ENCODE measurements around the gene ING2. TPM values are rescaled to one million over a fixed set of nuclear protein-coding genes. Genes with fewer than 3 reads are reported as not detected.
"Not testable (repeated sequence)": the region's sequence is repeated elsewhere in the genome, so short reads cannot be mapped to it uniquely, and the experiment has no call there.

The ING2 gene
- total RNA-seq, 1 donor from 2014 or later, result 4.3 TPM

DNA sequence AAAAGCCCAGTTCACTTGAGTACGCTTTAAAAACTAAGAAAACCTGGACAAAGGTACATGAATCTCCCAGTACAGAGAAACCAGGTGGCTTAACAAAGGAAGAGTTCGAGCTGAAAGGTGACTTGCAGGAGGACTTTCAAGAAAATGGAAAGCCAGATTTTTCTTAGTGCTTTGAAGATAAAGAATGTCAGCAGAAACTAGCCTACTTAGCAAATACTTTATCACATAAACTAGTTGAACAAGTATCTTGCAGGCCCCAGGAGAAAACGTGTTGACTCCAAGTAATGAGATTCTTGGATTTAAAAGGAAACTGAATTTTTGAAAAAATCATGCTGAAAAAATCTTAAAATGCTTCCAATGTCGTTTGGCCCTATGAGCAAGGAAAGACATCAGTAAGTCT is 34.0 kb upstream of the ING2 start:
- DNase-seq (no peak), ATAC-seq (ENCODE audit: low read depth) (no peak)
- TF ChIP-seq, protein P1, sequence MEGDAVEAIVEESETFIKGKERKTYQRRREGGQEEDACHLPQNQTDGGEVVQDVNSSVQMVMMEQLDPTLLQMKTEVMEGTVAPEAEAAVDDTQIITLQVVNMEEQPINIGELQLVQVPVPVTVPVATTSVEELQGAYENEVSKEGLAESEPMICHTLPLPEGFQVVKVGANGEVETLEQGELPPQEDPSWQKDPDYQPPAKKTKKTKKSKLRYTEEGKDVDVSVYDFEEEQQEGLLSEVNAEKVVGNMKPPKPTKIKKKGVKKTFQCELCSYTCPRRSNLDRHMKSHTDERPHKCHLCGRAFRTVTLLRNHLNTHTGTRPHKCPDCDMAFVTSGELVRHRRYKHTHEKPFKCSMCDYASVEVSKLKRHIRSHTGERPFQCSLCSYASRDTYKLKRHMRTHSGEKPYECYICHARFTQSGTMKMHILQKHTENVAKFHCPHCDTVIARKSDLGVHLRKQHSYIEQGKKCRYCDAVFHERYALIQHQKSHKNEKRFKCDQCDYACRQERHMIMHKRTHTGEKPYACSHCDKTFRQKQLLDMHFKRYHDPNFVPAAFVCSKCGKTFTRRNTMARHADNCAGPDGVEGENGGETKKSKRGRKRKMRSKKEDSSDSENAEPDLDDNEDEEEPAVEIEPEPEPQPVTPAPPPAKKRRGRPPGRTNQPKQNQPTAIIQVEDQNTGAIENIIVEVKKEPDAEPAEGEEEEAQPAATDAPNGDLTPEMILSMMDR (IDR thresholded peaks at IDR 0.05), result no peak
- ChIA-PET POLR2A (no interaction called here), CTCF (no interaction called here)
- no peaks in the 10 kb centered on the region for H3K27me3 Mint-ChIP-seq
- no peak overlapping the region for H3K4me3 Mint-ChIP-seq
- H3K9me3 Mint-ChIP-seq, result no peaks in the 10 kb centered on the region
- H3K36me3 Mint-ChIP-seq (ENCODE audit: low read depth), result no peaks in the 10 kb centered on the region
- peaks cover 2% of the 10 kb centered on the region for H3K4me1 Mint-ChIP-seq
- H3K27ac Mint-ChIP-seq, result no peak overlapping the region
- intact Hi-C loops (cut with micrococcal nuclease), result loop anchor here (5.0 kb wide), 1 partner anchor 1626 kb away; no protein-coding TSS in a partner anchor

DNA sequence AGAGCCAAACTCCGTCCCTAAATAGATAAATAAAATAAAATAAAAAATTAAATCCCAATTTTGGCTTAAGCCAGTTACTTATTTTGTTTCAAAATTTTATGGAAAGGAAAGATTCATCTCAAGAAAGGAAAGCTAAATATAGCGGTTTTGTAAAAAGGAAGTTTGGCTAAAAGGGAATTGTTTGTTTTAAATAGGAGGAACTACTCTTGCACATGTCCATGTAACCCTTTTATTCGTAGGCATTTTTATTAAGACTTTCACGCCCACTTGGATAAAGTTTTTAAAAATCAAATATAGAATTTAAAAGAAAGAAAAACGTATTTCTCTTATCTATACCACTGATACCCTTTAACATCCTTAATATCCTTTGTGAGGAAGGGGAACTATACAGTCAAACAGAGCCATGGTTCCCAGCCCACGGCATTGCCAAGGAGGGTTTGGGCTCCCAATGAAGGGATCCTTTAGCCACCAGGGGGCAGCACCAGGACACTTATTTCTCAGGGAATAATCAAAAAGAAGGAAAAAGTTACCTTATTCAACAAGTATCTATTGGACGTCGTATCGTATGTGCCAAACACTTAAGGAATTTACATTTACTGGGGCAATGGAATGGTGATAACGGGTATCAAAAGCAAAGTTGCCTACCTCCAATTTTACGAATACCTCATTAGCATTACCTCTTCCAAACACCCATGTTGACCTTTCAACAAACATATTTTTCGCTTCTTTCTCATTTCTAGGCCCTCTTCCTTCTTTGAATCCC is 32.7 kb upstream of the ING2 start:
- H3K4me1 Mint-ChIP-seq, result peaks cover 2% of the 10 kb centered on the region
- no peaks in the 10 kb centered on the region for H3K36me3 Mint-ChIP-seq (ENCODE audit: low read depth)
- no peak overlapping the region for H3K27ac Mint-ChIP-seq
- CTCF ChIA-PET, result interaction anchor here (0.7 kb wide), 1 partner anchor 9 kb away, joined by 4 read pairs; no protein-coding TSS in a partner anchor
- POLR2A ChIA-PET, result no interaction called here
- DNase-seq (peak; percentile 60), ATAC-seq (ENCODE audit: low read depth) (peak; percentile 73)
- intact Hi-C loops (cut with micrococcal nuclease), result loop anchor here (1.0 to 5.0 kb wide), 7 partner anchors 27 to 1625 kb away; partner anchors contain the start of genes CDKN2AIP, RWDD4 and TRAPPC11
- no peaks in the 10 kb centered on the region for H3K9me3 Mint-ChIP-seq
- no peak overlapping the region for H3K4me3 Mint-ChIP-seq
- TF ChIP-seq, protein P1 (IDR thresholded peaks at IDR 0.05), result peak; percentile 67
- H3K27me3 Mint-ChIP-seq, result no peaks in the 10 kb centered on the region

DNA sequence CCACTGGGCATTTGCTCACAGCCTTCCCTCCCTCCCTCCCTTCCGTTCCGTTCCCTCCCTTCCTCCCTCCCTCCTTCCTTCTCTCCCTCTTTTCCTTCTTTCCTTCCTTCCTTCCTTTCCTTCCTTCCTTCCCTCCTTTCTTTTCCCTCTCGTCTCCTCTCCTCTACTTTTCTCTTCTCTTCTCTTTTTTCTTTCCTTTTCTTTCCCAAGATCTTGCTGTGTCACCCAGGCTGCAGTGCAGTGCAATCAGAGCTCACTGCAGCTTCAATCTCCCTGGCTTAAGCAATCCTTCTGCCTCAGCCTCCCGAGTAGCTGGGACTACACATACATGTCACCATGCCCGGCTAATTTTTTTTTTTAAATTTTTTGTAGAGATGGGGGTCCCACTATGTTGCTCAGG is 26.7 kb upstream of the ING2 start:
- ChIA-PET CTCF (no interaction called here), POLR2A (interaction anchor here (0.5 kb wide), 1 partner anchor 125 kb away, joined by 4 read pairs; no protein-coding TSS in a partner anchor)
- no peaks in the 10 kb centered on the region for H3K4me1 Mint-ChIP-seq
- DNase-seq (no peak), ATAC-seq (ENCODE audit: low read depth) (no peak)
- H3K27ac Mint-ChIP-seq, result no peak overlapping the region
- TF ChIP-seq, protein P1 (IDR thresholded peaks at IDR 0.05), result no peak
- H3K9me3 Mint-ChIP-seq, result no peaks in the 10 kb centered on the region
- no peaks in the 10 kb centered on the region for H3K27me3 Mint-ChIP-seq
- no peaks in the 10 kb centered on the region for H3K36me3 Mint-ChIP-seq (ENCODE audit: low read depth)
- no peak overlapping the region for H3K4me3 Mint-ChIP-seq
- intact Hi-C loops (cut with micrococcal nuclease), result no loop called here

DNA sequence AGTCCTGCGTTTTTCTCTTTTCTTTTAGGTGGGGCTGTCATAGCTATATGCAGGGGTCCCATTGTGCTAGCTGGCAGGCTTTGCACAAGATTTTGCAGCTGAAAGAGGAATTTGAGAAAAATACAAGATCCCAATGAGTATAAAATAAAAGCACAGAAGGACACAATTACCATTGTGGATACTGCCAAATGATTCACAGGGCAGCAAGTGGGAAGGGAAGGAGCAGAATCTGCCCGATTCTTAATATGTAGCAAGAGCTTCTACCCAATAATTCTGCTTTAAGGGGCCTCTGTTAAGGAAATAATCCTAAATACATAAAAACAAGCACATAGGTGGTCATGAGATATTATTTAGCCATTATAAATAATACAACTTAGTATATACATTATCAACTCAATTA is 25.9 kb upstream of the ING2 start:
- H3K4me1 Mint-ChIP-seq, result no peaks in the 10 kb centered on the region
- ChIA-PET POLR2A (interaction anchor here (1.2 kb wide), 1 partner anchor 10 kb away, joined by 6 read pairs; no protein-coding TSS in a partner anchor), CTCF (no interaction called here)
- ATAC-seq (ENCODE audit: low read depth) (no peak), DNase-seq (no peak)
- no peak overlapping the region for H3K27ac Mint-ChIP-seq
- H3K36me3 Mint-ChIP-seq (ENCODE audit: low read depth), result no peaks in the 10 kb centered on the region
- intact Hi-C loops (cut with micrococcal nuclease), result no loop called here
- TF ChIP-seq, protein P1 (IDR thresholded peaks at IDR 0.05), result no peak
- no peaks in the 10 kb centered on the region for H3K27me3 Mint-ChIP-seq
- H3K4me3 Mint-ChIP-seq, result no peak overlapping the region
- H3K9me3 Mint-ChIP-seq, result no peaks in the 10 kb centered on the region

DNA sequence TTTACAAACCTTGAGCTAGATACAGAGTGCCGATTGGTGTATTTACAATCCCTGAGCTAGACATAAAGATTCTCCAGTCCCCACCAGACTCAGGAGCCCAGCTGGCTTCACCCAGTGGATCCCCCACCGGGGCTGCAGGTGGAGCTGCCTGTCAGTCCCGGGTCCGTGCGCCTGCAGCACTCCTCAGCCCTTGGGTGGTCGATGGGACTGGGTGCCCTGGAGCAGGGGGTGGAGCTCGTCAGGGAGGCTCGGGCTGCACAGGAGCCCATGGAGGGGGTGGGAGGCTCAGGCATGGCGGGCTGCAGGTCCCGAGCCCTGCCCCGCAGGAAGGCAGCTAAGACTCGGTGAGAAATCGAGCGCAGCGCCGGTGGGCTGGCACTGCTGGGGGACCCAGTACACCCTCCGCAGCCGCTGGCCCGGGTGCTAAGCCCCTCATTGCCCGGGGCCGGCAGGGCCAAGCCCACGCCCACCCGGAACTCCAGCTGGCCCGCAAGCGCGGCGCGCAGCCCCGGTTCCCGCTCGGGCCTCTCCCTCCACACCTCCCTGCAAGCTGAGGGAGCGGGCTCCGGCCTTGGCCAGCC is 22.3 kb upstream of the ING2 start:
- H3K4me1 Mint-ChIP-seq; POLR2A ChIA-PET; intact Hi-C loops (cut with micrococcal nuclease): not testable (repeated sequence)

More for the DNA sequence above, 22.3 kb upstream of the ING2 start:
- H3K27me3 Mint-ChIP-seq; DNase-seq; CTCF ChIA-PET; H3K9me3 Mint-ChIP-seq; H3K36me3 Mint-ChIP-seq (ENCODE audit: low read depth); ATAC-seq (ENCODE audit: low read depth); H3K4me3 Mint-ChIP-seq; H3K27ac Mint-ChIP-seq: not testable (repeated sequence)
